Glutamatergic neuron (in vitro differentiated cells): Measurements from ENCODE around the gene MRM2. TPM values are rescaled to one million over a fixed set of nuclear protein-coding genes. Genes with fewer than 3 reads are reported as not detected.

Experiments
- DNase-seq: peaks from one replicate; pipeline ENCODE4 v3.0.0; 2022
- H3K27ac Mint-ChIP-seq: one replicate; pipeline ENCODE4 v1.8.0; 2020; ENCODE audit warnings: mild to moderate bottlenecking, mixed read lengths, inconsistent platforms; ENCODE audit not compliant: unreplicated experiment
- H3K27me3 Mint-ChIP-seq: one replicate; pipeline ENCODE4 v1.8.0; 2020; ENCODE audit warnings: mild to moderate bottlenecking, moderate library complexity, mixed read lengths, inconsistent platforms; ENCODE audit not compliant: unreplicated experiment
- H3K36me3 Mint-ChIP-seq: one replicate; pipeline ENCODE4 v1.8.0; 2020; ENCODE audit warnings: mild to moderate bottlenecking, mixed read lengths, inconsistent platforms; ENCODE audit not compliant: unreplicated experiment
- H3K4me1 Mint-ChIP-seq: one replicate; pipeline ENCODE4 v1.8.0; 2020; ENCODE audit warnings: mild to moderate bottlenecking, low read depth, mixed read lengths, inconsistent platforms; ENCODE audit not compliant: unreplicated experiment
- H3K4me3 Mint-ChIP-seq: one replicate; pipeline ENCODE4 v1.8.0; 2020; ENCODE audit warnings: mild to moderate bottlenecking, mixed read lengths, inconsistent platforms; ENCODE audit not compliant: unreplicated experiment
- H3K9me3 Mint-ChIP-seq: one replicate; pipeline ENCODE4 v1.8.0; 2020; ENCODE audit warnings: mild to moderate bottlenecking, moderate library complexity, mixed read lengths, inconsistent platforms; ENCODE audit not compliant: unreplicated experiment
- total RNA-seq: library from RNA; stranded (reverse); fragmentation: NEBNext Ultra II Directional; extraction: Animal tissue kit (Norgen Biotek cat#: 25700); gene quantifications from one replicate; pipeline ENCODE4 v1.2.1, GENCODE V29; 2021; ENCODE audit not compliant: unreplicated experiment
- TF ChIP-seq, protein P1 (sequence below): fragments of 200-600 bp; sonication (generic); IDR thresholded peaks from one replicate; pipeline ENCODE4 v1.5.0; 2021; ENCODE audit not compliant: partially characterized antibody, unreplicated experiment

MRM2 gene
- total RNA-seq, 1 donor from 2014 or later = 28.1 TPM

DNA sequence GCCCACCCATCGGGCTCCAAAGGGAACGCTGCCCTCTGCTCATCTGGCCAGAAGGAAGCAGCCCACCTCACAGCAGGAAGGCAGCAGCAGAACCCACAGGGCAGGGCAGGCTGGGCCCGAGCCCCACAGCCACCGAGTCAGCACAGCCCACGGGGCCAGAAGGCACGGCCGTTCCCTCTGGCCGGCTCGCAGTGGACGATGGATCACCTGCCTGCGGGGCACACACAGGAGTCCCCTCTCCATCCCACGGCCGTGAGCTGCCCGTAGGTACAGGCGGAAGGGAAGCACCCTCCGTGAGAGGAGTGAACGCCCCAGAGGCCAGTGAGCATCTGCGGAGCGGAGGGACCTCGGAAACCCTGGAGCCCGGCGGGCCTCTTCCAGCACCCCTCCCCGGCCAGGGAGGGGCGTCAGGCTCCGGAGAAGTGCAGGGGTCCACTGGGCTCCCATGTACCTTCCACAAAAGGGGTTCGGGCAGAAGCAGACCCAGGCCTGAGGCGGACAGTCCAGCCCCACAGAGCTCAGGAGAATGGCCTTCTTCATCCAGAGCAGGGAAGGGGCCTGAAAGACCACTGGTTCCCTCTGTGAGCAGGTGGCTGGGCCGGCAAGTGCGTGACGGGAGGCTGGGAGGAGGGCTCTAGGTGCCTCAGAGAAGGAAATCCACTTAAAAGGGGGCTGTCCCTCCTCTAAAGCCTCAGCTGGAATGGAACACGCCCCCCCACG, 11.7 kb upstream of the MRM2 start:
- Mint-ChIP-seq H3K4me3 (no peak overlapping the region), H3K27me3 (no peaks in the 10 kb centered on the region), H3K36me3 (no peaks in the 10 kb centered on the region), H3K9me3 (peaks cover 3% of the 10 kb centered on the region), H3K27ac (no peak overlapping the region), H3K4me1 (peaks cover 3% of the 10 kb centered on the region)
- TF ChIP-seq, protein P1, sequence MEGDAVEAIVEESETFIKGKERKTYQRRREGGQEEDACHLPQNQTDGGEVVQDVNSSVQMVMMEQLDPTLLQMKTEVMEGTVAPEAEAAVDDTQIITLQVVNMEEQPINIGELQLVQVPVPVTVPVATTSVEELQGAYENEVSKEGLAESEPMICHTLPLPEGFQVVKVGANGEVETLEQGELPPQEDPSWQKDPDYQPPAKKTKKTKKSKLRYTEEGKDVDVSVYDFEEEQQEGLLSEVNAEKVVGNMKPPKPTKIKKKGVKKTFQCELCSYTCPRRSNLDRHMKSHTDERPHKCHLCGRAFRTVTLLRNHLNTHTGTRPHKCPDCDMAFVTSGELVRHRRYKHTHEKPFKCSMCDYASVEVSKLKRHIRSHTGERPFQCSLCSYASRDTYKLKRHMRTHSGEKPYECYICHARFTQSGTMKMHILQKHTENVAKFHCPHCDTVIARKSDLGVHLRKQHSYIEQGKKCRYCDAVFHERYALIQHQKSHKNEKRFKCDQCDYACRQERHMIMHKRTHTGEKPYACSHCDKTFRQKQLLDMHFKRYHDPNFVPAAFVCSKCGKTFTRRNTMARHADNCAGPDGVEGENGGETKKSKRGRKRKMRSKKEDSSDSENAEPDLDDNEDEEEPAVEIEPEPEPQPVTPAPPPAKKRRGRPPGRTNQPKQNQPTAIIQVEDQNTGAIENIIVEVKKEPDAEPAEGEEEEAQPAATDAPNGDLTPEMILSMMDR = no peak
- DNase-seq = no peak

GRCh38 chr7:2253021-2253420, 11.0 kb upstream of the MRM2 start:
- no peaks in the 10 kb centered on the region for H3K36me3 Mint-ChIP-seq
- H3K27ac Mint-ChIP-seq = no peak overlapping the region
- H3K9me3 Mint-ChIP-seq = peaks cover 3% of the 10 kb centered on the region
- H3K4me3 Mint-ChIP-seq = no peak overlapping the region
- H3K4me1 Mint-ChIP-seq = no peaks in the 10 kb centered on the region
- TF ChIP-seq, protein P1 = no peak
- no peaks in the 10 kb centered on the region for H3K27me3 Mint-ChIP-seq
- no peak for DNase-seq

DNA sequence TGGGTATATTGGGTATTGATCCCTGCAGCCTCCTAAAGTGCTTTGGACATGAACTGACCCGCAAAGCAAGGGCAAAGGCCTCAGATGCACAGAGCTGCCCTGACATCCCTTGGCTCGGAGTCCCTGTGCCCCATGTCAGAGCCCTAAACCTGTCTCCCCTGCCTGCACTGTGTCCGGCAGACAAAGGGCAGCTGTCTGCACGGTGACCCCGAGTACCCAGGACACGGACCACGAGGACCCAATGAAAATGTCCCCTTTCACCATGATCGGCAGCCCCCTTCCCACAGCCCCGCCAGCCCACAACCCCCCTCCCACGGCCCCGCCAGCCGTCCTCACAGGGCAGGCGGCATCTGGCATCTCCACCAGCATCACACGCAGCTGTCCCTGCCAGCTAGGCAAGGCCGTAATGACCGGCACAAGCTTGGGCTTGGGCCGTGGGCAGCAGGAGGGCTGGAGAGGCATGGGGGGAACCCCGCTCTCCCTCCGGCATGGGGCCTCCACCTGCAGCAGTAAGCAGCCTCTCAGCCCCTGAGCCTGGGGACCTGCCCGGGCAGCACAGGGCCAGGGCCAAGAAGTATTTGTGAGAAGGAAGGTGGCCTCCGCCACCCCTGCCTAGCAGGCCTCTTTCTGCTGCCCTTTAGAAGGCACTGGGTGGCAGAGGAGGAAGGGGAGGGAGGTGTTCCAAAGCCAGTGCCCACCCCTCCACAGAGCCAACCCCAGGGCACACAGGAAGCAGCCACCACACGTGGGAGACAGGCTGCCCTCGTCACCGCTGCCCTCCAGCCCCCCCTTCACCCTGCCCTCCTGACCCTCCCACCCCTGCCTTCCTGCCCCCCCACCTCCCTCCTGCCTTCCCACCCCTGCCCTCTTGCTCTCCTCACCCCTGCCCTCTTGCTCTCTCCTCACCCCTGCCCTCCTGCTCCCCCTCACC, 10.1 kb upstream of the MRM2 start:
- TF ChIP-seq, protein P1 = no peak
- no peak overlapping the region for H3K27ac Mint-ChIP-seq
- H3K36me3 Mint-ChIP-seq = no peaks in the 10 kb centered on the region
- H3K27me3 Mint-ChIP-seq = no peaks in the 10 kb centered on the region
- H3K4me3 Mint-ChIP-seq = no peak overlapping the region
- DNase-seq = no peak
- H3K9me3 Mint-ChIP-seq = peaks cover 3% of the 10 kb centered on the region
- no peaks in the 10 kb centered on the region for H3K4me1 Mint-ChIP-seq

DNA sequence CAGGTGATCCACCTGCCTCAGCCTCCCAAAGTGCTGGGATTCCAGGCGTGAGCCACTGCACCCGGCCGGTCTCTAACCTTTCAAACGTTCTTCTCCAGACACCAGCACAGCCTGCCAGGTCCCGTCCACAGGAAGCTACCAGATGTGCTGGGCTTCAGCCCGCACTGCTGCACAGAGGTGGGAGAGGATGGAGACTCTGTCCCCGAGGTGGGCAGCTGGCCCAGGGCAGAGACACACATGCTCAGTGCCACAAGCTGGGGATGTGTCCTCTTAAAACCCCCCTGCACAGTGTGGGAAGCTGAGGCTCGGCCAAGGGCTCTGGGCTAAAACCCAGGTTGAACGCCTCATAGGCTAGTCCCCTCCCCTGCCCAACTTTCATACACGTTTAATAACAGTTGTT, 9.4 kb upstream of the MRM2 start:
- Mint-ChIP-seq H3K36me3 (no peaks in the 10 kb centered on the region), H3K27ac (no peak overlapping the region), H3K4me3 (no peak overlapping the region), H3K4me1 (no peaks in the 10 kb centered on the region), H3K9me3 (peaks cover 5% of the 10 kb centered on the region), H3K27me3 (no peaks in the 10 kb centered on the region)
- TF ChIP-seq, protein P1 = no peak
- DNase-seq = no peak
